AG04449 (cell line): ENCODE results near the gene KLRF1.

Source experiments
- CTCF ChIA-PET: fragments of 350-600 bp; formaldehyde crosslinking; extraction: SDS; loops from one replicate; lab custom pipeline; 2021; ENCODE audit warnings: antibody characterized with exemption; lab: Yijun Ruan, JAX
- POLR2A ChIA-PET: fragments of 400-600, 350-600 bp; formaldehyde crosslinking; extraction: SDS; loops from one replicate; lab custom pipeline; 2020; ENCODE audit warnings: antibody characterized with exemption, inconsistent platforms; lab: Yijun Ruan, JAX
- DNase-seq: peaks from one replicate; pipeline ENCODE4 v3.0.0-alpha.2; 2010; ENCODE audit warnings: low read depth, low spot score
- H3K4me3 ChIP-seq: 2 replicates; pipeline ENCODE4 v1.5.1; 2011; ENCODE audit warnings: low read depth, mild to moderate bottlenecking, control low read depth, low read length
- CTCF ChIP-seq: IDR thresholded peaks from one replicate; pipeline ENCODE4 v1.5.1; 2011; ENCODE audit warnings: mild to moderate bottlenecking, moderate library complexity, low read length, control low read depth, inconsistent platforms; ENCODE audit not compliant: insufficient read depth; ENCODE audit errors: missing control alignments

KLRF1 gene

DNA sequence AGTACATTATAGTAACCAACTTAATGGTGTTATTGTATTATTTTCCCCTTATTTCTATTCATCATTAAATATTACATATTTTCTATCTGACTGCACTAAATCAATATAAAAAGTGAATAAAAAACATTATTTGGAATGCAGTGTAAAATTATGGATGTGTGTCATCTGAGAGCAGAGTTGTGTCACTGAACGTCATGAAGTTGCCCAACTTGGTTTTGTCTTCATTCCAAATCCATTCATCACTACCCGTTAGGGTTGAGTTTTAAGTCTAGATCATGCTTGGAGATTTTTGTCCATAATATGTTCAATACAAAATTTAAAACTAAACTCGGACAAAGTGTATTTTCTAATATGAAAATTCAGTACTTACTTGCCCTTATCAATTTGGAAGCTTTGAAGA lies 16.1 kb downstream of the KLRF1 start:
- ChIA-PET CTCF (no interaction called here), POLR2A (no interaction called here)
- no peak for DNase-seq
- H3K4me3 ChIP-seq: no peak overlapping the region
- no peak for TF ChIP-seq CTCF

DNA sequence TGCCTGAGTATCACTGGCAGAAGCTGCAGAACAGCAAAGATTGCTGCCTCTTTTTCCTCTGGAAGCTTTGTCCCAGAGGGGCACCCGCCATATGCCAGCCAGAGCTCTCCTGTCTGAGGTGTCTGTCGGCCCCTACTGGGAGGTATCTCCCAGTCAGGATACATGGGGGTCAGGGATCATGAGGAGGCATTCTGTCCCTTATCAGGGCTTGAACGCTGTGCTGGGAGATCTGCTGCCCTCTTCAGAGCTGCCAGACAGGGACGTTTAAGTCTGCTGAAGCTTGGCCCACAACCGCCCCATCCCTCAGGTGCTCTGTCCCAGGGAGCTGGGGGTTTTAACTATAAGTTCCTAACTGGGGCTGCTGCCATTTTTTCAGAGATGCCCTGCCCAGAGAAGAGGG lies 21.6 kb downstream of the KLRF1 start:
- POLR2A ChIA-PET: no interaction called here
- DNase-seq: no peak
- H3K4me3 ChIP-seq: no peak overlapping the region
- CTCF ChIA-PET: no interaction called here
- no peak for TF ChIP-seq CTCF

GRCh38 chr12:9851050-9851449 lies 23.8 kb downstream of the KLRF1 start:
- DNase-seq: no peak
- no peak for TF ChIP-seq CTCF
- ChIA-PET POLR2A (no interaction called here), CTCF (no interaction called here)
- H3K4me3 ChIP-seq: no peak overlapping the region

DNA sequence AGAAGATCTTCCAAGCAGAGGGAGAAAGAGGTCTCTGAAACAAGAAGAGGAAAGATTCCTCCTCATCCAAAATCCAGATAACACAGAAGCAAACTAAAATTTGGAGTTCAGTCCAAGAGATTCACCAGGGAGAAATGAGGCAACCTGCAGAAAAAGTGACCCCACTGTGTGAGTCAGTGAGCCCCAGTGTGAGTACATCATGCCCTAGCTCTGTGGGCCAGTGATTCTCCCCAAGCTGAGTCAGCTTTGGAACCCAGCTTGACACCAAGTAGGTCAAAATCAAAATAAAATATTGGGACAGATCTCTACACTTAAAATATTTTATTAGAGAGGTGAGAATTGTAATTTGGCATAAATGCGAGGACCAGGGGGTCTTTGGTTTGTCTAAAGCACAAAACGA lies 24.6 kb downstream of the KLRF1 start:
- no peak for DNase-seq
- no peak for TF ChIP-seq CTCF
- ChIA-PET POLR2A (no interaction called here), CTCF (no interaction called here)
- H3K4me3 ChIP-seq: no peak overlapping the region

DNA sequence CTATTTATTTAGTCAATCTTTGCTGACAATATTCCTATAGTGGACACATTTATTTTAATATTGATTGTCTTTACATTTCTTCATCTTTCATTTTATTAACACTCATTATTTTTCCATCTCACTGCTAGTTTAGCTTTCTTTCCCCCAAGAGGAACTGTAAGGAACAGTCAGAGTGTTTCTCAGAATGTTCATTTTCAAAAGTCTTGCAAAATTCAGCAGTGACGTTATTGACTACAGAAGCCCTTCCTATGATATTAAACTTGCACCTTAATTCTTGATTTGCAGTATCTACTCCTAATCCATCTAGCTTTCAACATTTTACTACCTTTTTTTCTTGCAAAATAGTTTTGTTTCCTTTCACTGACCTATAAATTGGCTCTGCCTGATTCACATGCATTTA lies 28.9 kb downstream of the KLRF1 start:
- H3K4me3 ChIP-seq: no peak overlapping the region
- ChIA-PET POLR2A (no interaction called here), CTCF (no interaction called here)
- no peak for DNase-seq
- no peak for TF ChIP-seq CTCF

- TF ChIP-seq CTCF: no peak
- ChIA-PET CTCF (no interaction called here), POLR2A (no interaction called here)
- H3K4me3 ChIP-seq: no peak overlapping the region
- DNase-seq: no peak
Measured at GRCh38 chr12:9856894-9857293, 29.6 kb downstream of the KLRF1 start.
